GM12864 (cell line): ENCODE measurements around the gene AMDHD2.

Experiments
- DNase-seq: peaks from one replicate; pipeline ENCODE4 v3.0.0-alpha.2; 2011; ENCODE audit warnings: low read depth
- H3K4me3 ChIP-seq: 2 replicates; pipeline ENCODE4 v1.5.1; 2011; ENCODE audit warnings: mild to moderate bottlenecking, low read depth, low read length, control low read depth
- TF ChIP-seq, protein P1 (sequence below): IDR thresholded peaks from 2 replicates; pipeline ENCODE4 v1.5.1; 2011; ENCODE audit warnings: low read depth, mild to moderate bottlenecking, moderate library complexity, low read length, control low read depth, inconsistent platforms; ENCODE audit errors: missing control alignments

Gene AMDHD2

GRCh38 chr16:2520784-2521531 is 787 bp downstream of the AMDHD2 start:
- H3K4me3 ChIP-seq = peak overlapping the region; percentile 72
- TF ChIP-seq, protein P1, sequence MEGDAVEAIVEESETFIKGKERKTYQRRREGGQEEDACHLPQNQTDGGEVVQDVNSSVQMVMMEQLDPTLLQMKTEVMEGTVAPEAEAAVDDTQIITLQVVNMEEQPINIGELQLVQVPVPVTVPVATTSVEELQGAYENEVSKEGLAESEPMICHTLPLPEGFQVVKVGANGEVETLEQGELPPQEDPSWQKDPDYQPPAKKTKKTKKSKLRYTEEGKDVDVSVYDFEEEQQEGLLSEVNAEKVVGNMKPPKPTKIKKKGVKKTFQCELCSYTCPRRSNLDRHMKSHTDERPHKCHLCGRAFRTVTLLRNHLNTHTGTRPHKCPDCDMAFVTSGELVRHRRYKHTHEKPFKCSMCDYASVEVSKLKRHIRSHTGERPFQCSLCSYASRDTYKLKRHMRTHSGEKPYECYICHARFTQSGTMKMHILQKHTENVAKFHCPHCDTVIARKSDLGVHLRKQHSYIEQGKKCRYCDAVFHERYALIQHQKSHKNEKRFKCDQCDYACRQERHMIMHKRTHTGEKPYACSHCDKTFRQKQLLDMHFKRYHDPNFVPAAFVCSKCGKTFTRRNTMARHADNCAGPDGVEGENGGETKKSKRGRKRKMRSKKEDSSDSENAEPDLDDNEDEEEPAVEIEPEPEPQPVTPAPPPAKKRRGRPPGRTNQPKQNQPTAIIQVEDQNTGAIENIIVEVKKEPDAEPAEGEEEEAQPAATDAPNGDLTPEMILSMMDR = no peak
- no peak for DNase-seq

DNA sequence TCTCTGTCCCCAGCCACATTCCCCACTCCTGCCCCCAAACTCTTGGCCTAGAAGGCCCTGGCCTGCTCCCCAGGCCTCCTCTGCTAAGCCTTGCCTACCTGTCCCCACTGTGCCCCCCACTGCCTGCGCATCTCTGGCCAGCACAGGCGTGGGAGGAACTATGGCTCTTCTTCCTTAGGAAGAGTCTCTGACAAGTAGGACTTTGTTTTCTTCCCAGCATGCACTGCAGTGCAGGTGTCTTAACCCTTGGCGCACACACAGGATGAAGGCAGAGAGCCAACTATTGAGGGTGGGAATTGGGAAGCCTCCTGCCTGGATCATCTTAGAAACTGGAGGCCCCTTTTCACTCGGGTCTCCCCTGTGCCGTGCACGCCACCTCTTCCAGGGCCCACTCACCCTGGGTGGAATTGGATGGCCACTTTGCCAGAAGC is 3.6 kb downstream of the AMDHD2 start:
- no peak for DNase-seq
- TF ChIP-seq, protein P1 = no peak
- H3K4me3 ChIP-seq = no peak overlapping the region

- TF ChIP-seq, protein P1 = no peak
- DNase-seq = no peak
- no peak overlapping the region for H3K4me3 ChIP-seq
Observed at GRCh38 chr16:2524339-2524938, 4.3 kb downstream of the AMDHD2 start.

GRCh38 chr16:2526135-2526534 is 6.0 kb downstream of the AMDHD2 start:
- TF ChIP-seq, protein P1 = no peak

DNA sequence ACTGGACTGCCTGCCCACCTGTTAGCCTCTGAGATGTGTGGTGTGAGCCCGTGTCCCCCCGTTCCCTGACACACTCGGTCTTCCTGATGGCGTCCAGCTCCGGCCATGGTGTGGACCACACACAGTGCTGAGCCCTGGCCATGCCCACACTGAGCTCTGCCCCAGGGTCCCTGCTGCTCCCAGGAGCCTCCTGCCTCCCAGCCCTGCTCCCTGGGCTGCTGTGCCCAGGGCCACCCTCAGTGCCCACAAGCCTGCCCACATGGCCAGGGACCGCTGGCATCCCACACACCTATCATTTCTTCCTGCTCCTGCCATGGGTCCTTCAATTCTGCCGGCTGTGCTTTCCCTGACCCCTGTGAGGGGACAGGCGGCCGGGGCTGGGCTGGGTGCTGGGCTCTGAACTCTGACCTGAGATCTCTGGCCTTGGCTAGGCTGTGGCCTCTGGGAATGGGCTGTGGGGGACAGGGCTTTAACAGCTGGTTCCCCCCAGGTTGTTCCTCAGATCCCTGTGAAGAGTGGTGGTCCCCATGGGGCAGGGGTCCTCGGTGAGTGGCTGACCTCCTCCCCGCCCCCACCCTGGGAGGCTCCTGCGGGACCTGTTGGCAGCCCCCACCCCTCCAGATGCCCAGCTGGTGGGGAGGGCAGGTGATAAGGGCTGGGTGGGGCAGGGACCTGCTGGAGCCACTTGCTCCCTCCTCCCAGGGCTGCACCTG is 7.1 kb downstream of the AMDHD2 start:
- DNase-seq = no peak
- TF ChIP-seq, protein P1 = no peak
- H3K4me3 ChIP-seq = no peak overlapping the region

More at GRCh38 chr16:2526135-2526534, 6.0 kb downstream of the AMDHD2 start:
- no peak overlapping the region for H3K4me3 ChIP-seq
- DNase-seq = no peak

- TF ChIP-seq, protein P1 = no peak
- DNase-seq = no peak
- H3K4me3 ChIP-seq = no peak overlapping the region
Observed at GRCh38 chr16:2527784-2528100, 7.6 kb downstream of the AMDHD2 start.
